SK-N-SH treated with all-trans-retinoic acid at 6 μM for 48 hours (cell line): ENCODE measurements around the gene MYO3A.

Source experiments
- ARNTL ChIP-seq: fragments of 450-650 bp; formaldehyde crosslinking; IDR thresholded peaks from 2 replicates; pipeline ENCODE4 v1.5.0; 2020; ENCODE audit warnings: low read depth, mild to moderate bottlenecking, moderate library complexity, borderline replicate concordance
- CSDC2 ChIP-seq: fragments of 250-450 bp; sonication (Bioruptor Pico); IDR thresholded peaks from 2 replicates; pipeline ENCODE4 v1.5.0; 2020; ENCODE audit warnings: mild to moderate bottlenecking, moderate library complexity
- RARB ChIP-seq: fragments of 250-450 bp; sonication (Bioruptor Pico); IDR thresholded peaks from 2 replicates; pipeline ENCODE4 v1.8.0; 2021; ENCODE audit warnings: mild to moderate bottlenecking, moderate library complexity
- TCF4 ChIP-seq: fragments of 250-450 bp; sonication (Bioruptor Pico); IDR thresholded peaks from 2 replicates; pipeline ENCODE4 v1.8.0; 2021; ENCODE audit warnings: mild to moderate bottlenecking, moderate library complexity, borderline replicate concordance
- TF ChIP-seq, protein P1 (sequence below): fragments of 250-450 bp; sonication (Bioruptor Pico); IDR thresholded peaks from 2 replicates; pipeline ENCODE4 v1.8.0; 2020; ENCODE audit warnings: mild to moderate bottlenecking, moderate library complexity, borderline replicate concordance
- TF ChIP-seq, protein P2 (sequence below): fragments of 250-450 bp; sonication (Bioruptor Pico); IDR thresholded peaks from 2 replicates; pipeline ENCODE4 v1.5.0; 2020; ENCODE audit warnings: mild to moderate bottlenecking, moderate library complexity

DNA sequence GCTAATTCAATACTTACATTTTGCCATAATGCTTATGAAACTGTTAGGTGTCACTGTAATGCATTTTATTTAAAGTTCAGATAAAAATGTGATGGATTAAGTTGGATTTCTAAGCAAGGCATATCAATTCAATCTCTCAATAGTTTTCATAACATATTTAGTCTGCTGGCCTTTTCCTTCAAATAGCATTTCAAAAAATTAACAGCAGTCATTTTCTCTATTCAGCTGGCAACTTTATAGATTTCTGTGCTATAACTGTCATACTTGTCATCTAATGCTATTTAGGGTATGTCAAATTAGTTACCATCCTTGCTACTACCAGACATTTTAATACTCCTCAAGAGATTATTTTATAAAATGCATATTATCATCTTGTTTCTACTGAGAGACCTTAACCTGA, 286.9 kb downstream of the MYO3A start:
- no peak for TF ChIP-seq TCF4 (CRISPR knock-in tag)
- TF ChIP-seq, protein P1, sequence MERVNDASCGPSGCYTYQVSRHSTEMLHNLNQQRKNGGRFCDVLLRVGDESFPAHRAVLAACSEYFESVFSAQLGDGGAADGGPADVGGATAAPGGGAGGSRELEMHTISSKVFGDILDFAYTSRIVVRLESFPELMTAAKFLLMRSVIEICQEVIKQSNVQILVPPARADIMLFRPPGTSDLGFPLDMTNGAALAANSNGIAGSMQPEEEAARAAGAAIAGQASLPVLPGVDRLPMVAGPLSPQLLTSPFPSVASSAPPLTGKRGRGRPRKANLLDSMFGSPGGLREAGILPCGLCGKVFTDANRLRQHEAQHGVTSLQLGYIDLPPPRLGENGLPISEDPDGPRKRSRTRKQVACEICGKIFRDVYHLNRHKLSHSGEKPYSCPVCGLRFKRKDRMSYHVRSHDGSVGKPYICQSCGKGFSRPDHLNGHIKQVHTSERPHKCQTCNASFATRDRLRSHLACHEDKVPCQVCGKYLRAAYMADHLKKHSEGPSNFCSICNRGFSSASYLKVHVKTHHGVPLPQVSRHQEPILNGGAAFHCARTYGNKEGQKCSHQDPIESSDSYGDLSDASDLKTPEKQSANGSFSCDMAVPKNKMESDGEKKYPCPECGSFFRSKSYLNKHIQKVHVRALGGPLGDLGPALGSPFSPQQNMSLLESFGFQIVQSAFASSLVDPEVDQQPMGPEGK (CRISPR knock-in tag) = no peak
- TF ChIP-seq, protein P2, sequence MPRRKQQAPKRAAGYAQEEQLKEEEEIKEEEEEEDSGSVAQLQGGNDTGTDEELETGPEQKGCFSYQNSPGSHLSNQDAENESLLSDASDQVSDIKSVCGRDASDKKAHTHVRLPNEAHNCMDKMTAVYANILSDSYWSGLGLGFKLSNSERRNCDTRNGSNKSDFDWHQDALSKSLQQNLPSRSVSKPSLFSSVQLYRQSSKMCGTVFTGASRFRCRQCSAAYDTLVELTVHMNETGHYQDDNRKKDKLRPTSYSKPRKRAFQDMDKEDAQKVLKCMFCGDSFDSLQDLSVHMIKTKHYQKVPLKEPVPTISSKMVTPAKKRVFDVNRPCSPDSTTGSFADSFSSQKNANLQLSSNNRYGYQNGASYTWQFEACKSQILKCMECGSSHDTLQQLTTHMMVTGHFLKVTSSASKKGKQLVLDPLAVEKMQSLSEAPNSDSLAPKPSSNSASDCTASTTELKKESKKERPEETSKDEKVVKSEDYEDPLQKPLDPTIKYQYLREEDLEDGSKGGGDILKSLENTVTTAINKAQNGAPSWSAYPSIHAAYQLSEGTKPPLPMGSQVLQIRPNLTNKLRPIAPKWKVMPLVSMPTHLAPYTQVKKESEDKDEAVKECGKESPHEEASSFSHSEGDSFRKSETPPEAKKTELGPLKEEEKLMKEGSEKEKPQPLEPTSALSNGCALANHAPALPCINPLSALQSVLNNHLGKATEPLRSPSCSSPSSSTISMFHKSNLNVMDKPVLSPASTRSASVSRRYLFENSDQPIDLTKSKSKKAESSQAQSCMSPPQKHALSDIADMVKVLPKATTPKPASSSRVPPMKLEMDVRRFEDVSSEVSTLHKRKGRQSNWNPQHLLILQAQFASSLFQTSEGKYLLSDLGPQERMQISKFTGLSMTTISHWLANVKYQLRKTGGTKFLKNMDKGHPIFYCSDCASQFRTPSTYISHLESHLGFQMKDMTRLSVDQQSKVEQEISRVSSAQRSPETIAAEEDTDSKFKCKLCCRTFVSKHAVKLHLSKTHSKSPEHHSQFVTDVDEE (CRISPR knock-in tag) = no peak
- TF ChIP-seq ARNTL (CRISPR knock-in tag) = no peak
- no peak for TF ChIP-seq CSDC2 (CRISPR knock-in tag)
- TF ChIP-seq RARB (CRISPR knock-in tag) = no peak
